ENCODE measurements around the gene ZNF891.

GRCh38 chr12:133106253-133106652, 23.8 kb downstream of the ZNF891 start:
- TF ChIP-seq ZBTB1 (CRISPR knock-in tag; IDR thresholded peaks at IDR 0.05; ENCODE audit: borderline replicate concordance) (no peak), SRY (CRISPR knock-in tag; IDR thresholded peaks at IDR 0.05) (no peak)

Measured in HepG2 (cell line).